ENCODE results near the gene ANAPC1.
"Not testable (repeated sequence)": the region's sequence is repeated elsewhere in the genome, so short reads cannot be mapped to it uniquely, and the experiment has no call there.

DNA sequence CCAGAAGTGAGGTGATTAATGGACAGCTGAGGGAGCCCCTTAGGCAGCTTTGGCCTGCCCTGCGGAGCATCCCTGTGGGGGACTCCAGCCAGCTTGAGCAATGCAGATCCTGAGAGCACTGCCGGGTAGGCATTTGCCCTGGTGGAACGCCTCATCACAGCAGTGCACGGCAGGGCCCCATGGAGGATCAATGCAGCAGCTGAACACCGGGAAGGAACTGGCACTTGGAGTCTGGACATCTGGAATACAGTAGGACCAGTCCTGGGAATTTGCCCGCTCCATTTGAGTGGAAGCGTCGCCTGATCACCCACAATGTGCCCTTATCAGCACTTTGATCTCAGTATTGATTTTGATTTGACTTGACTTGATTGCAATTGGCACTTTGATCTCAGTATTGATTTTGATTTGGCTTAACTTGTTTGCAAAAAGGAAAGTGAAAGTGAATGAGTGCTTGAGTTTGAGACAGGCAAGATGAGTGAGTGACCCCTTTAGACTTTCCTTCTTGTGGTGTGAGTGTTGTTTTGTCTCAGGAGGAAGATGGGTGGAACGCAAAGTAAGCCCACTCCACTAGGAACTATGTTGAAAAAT lies 123.2 kb downstream of the ANAPC1 start:
- TF ChIP-seq, protein P1, sequence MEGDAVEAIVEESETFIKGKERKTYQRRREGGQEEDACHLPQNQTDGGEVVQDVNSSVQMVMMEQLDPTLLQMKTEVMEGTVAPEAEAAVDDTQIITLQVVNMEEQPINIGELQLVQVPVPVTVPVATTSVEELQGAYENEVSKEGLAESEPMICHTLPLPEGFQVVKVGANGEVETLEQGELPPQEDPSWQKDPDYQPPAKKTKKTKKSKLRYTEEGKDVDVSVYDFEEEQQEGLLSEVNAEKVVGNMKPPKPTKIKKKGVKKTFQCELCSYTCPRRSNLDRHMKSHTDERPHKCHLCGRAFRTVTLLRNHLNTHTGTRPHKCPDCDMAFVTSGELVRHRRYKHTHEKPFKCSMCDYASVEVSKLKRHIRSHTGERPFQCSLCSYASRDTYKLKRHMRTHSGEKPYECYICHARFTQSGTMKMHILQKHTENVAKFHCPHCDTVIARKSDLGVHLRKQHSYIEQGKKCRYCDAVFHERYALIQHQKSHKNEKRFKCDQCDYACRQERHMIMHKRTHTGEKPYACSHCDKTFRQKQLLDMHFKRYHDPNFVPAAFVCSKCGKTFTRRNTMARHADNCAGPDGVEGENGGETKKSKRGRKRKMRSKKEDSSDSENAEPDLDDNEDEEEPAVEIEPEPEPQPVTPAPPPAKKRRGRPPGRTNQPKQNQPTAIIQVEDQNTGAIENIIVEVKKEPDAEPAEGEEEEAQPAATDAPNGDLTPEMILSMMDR (IDR thresholded peaks at IDR 0.05): not testable (repeated sequence)
- TF ChIP-seq POLR2A (IDR thresholded peaks at IDR 0.05): not testable (repeated sequence)
